GM12878 (cell line): ENCODE data around the gene TNFSF12. TPM values are rescaled to one million over a fixed set of nuclear protein-coding genes. Genes with fewer than 3 reads are reported as not detected.
A peak's percentile ranks its signal among the peaks of the same experiment; 100 is the strongest.

Source experiments
- BHLHE40 ChIP-seq, 2 experiments: fragments of 450-650 bp in 1 of 2; IDR thresholded peaks; 2 replicates each; pipeline ENCODE4 v1.6.1; 2011 to 2017; ENCODE audit warnings: low read depth in 2 of 2, borderline replicate concordance in 1 of 2, improper control_type of control experiment in 1 of 2, low read length in 1 of 2, mild to moderate bottlenecking in 1 of 2
- CBX3 ChIP-seq: fragments of 200-600 bp; sonication (generic); IDR thresholded peaks from 2 replicates; pipeline ENCODE4 v1.6.1; 2016; ENCODE audit warnings: low read depth, borderline replicate concordance
- CHD1 ChIP-seq: IDR thresholded peaks from 2 replicates; pipeline ENCODE4 v1.6.1; 2012; ENCODE audit warnings: low read depth, low read length, improper control_type of control experiment
- CHD2 ChIP-seq: IDR thresholded peaks from 2 replicates; pipeline ENCODE4 v1.6.1; 2011; ENCODE audit warnings: low read depth, low read length, improper control_type of control experiment, borderline replicate concordance
- CREB1 ChIP-seq: IDR thresholded peaks from 2 replicates; pipeline ENCODE4 v1.6.1; 2012; ENCODE audit warnings: low read depth, mild to moderate bottlenecking, inconsistent platforms
- EGR1 ChIP-seq, 2 experiments: IDR thresholded peaks; 1 replicate in 1 of 2; 2 replicates in 1 of 2; pipeline ENCODE4 v1.6.1; 2011 to 2012; ENCODE audit warnings: low read depth in 2 of 2, low read length in 2 of 2, borderline replicate concordance in 1 of 2, mild to moderate bottlenecking in 1 of 2, moderate library complexity in 1 of 2
- ETV6 ChIP-seq, 2 experiments: fragments of 450-650 bp in 1 of 2; IDR thresholded peaks in 1 of 2; conservative IDR thresholded peaks in 1 of 2; 2 replicates each; pipeline ENCODE4 v1.6.1; 2014; ENCODE audit warnings: antibody characterized with exemption in 1 of 2, borderline replicate concordance in 1 of 2, low read depth in 1 of 2, mild to moderate bottlenecking in 1 of 2, moderate library complexity in 1 of 2
- GATAD2B ChIP-seq: fragments of 450-650 bp; conservative IDR thresholded peaks from 2 replicates; pipeline ENCODE4 v1.6.1; 2017; ENCODE audit warnings: low read depth, mild to moderate bottlenecking, moderate library complexity
- HDGF ChIP-seq: fragments of 450-650 bp; IDR thresholded peaks from 2 replicates; pipeline ENCODE4 v1.6.1; 2016; ENCODE audit warnings: antibody characterized with exemption
- IRF5 ChIP-seq: fragments of 450-650 bp; IDR thresholded peaks from 2 replicates; pipeline ENCODE4 v1.6.1; 2017; ENCODE audit warnings: borderline replicate concordance
- JUNB ChIP-seq: IDR thresholded peaks from 2 replicates; pipeline ENCODE4 v1.6.1; 2016; ENCODE audit warnings: antibody characterized with exemption, mild to moderate bottlenecking
- MAX ChIP-seq: IDR thresholded peaks from 2 replicates; pipeline ENCODE4 v1.6.1; 2012; ENCODE audit warnings: low read depth, low read length, improper control_type of control experiment
- MYC ChIP-seq: IDR thresholded peaks from 2 replicates; pipeline ENCODE4 v1.6.1; 2011; ENCODE audit warnings: mild to moderate bottlenecking, low read length, moderate library complexity, inconsistent platforms; ENCODE audit not compliant: insufficient read depth, insufficient replicate concordance, insufficient read length, severe bottlenecking
- NBN ChIP-seq: fragments of 450-650 bp; IDR thresholded peaks from 2 replicates; pipeline ENCODE4 v1.6.1; 2016
- POLR2AphosphoS5 ChIP-seq: IDR thresholded peaks from 2 replicates; pipeline ENCODE4 v1.6.1; 2011; ENCODE audit warnings: mild to moderate bottlenecking, low read length, inconsistent platforms
- RAD21 ChIP-seq: IDR thresholded peaks from 2 replicates; pipeline ENCODE4 v1.6.1; 2011; ENCODE audit warnings: mild to moderate bottlenecking, low read depth, low read length, moderate library complexity; ENCODE audit not compliant: insufficient read depth
- RCOR1 ChIP-seq: conservative IDR thresholded peaks from 2 replicates; pipeline ENCODE4 v1.6.1; 2012; ENCODE audit warnings: low read depth, low read length, improper control_type of control experiment
- RELA ChIP-seq: fragments of 450-650 bp; IDR thresholded peaks from 2 replicates; pipeline ENCODE4 v1.8.0; 2014; ENCODE audit warnings: borderline replicate concordance; ENCODE audit not compliant: partially characterized antibody
- RELB ChIP-seq: fragments of 450-650 bp; IDR thresholded peaks from 2 replicates; pipeline ENCODE4 v1.6.1; 2017; ENCODE audit warnings: low read depth, mild to moderate bottlenecking, moderate library complexity
- SMAD1 ChIP-seq: fragments of 450-650 bp; IDR thresholded peaks from 2 replicates; pipeline ENCODE4 v1.6.1; 2018; ENCODE audit warnings: mild to moderate bottlenecking, low read depth; ENCODE audit not compliant: partially characterized antibody
- SMC3 ChIP-seq: IDR thresholded peaks from 2 replicates; pipeline ENCODE4 v1.6.1; 2011; ENCODE audit warnings: low read length, improper control_type of control experiment, borderline replicate concordance
- SPI1 ChIP-seq: IDR thresholded peaks from 2 replicates; pipeline ENCODE4 v1.6.1; 2011; ENCODE audit warnings: low read depth, mild to moderate bottlenecking, low read length, moderate library complexity, borderline replicate concordance; ENCODE audit not compliant: insufficient read depth
- SREBF2 ChIP-seq: IDR thresholded peaks from 2 replicates; pipeline ENCODE4 v1.6.1; 2012; ENCODE audit warnings: mild to moderate bottlenecking, low read length
- TCF12 ChIP-seq: IDR thresholded peaks from 2 replicates; pipeline ENCODE4 v1.6.1; 2011; ENCODE audit warnings: low read depth, mild to moderate bottlenecking, low read length
- USF2 ChIP-seq: IDR thresholded peaks from 2 replicates; pipeline ENCODE4 v1.6.1; 2011; ENCODE audit warnings: low read depth, low read length, improper control_type of control experiment, borderline replicate concordance
- YY1 ChIP-seq: IDR thresholded peaks from 2 replicates; pipeline ENCODE4 v1.6.1; 2011; ENCODE audit warnings: low read depth, mild to moderate bottlenecking, low read length
- ZNF217 ChIP-seq: fragments of 450-650 bp; IDR thresholded peaks from 2 replicates; pipeline ENCODE4 v1.6.1; 2017; ENCODE audit warnings: antibody characterized with exemption, mild to moderate bottlenecking
- ZZZ3 ChIP-seq: IDR thresholded peaks from 2 replicates; pipeline ENCODE4 v1.6.1; 2011; ENCODE audit warnings: low read depth; ENCODE audit not compliant: control insufficient read depth, insufficient read length
- polyA plus RNA-seq, 11 experiments: library from polyadenylated mRNA; depleted of rRNA in 4 of 11; unstranded in 6 of 11; stranded (reverse) in 5 of 11; fragments of >200 nt; fragmentation: Nextera tagmentation in 4 of 11; fragmentation: Illumina TruSeq in 1 of 11; extraction: Ambion mirVana in 4 of 11; extraction: Trizol in 1 of 11; gene quantifications; 1 replicate in 1 of 11; 2 replicates in 10 of 11; pipeline versions ENCODE4 v1.2.1 to v1.2.3, GENCODE V29; 2011 to 2016; ENCODE audit warnings: inconsistent platforms in 2 of 11, missing spikeins in 2 of 11, low read depth in 1 of 11
- total RNA-seq, 4 experiments: library from RNA; depleted of rRNA in 3 of 4; stranded (reverse); fragments of >200 nt in 3 of 4; fragmentation: Illumina TruSeq in 1 of 4; extraction: Trizol in 1 of 4; gene quantifications; 2 replicates each; pipeline versions ENCODE4 v1.2.1 to v1.2.3, GENCODE V29; 2013 to 2021

Gene TNFSF12
- total and polyA plus RNA-seq, 10 of the 15 experiments (the other 5 are each of a cell fraction or from before 2014, with no cell fraction given) = 0.32 to 7.0 (median 2.6) TPM

- TF ChIP-seq RELB (peak; percentile 46), TCF12 (0 out of 2 replicates have a peak, but pooled peaks have one; percentile 16), USF2 (no peak), SMAD1 (peak; percentile 17), RELA (peak; percentile 37), SMC3 (peak; percentile 76), CBX3 (no peak), CHD2 (no peak), MYC (no peak), CREB1 (no peak), ZZZ3 (no peak), HDGF (peak; percentile 97), RAD21 (peak; percentile 74), MAX (peak; percentile 9; the same call in 1 of the 2 replicates), EGR1 (IDR thresholded peaks at IDR 0.05; ENCODE audit: borderline replicate concordance in 1 of 2, low read depth in 2 of 2, low read length in 2 of 2) (no peak), JUNB (no peak), SPI1 (no peak), BHLHE40 (IDR thresholded peaks at IDR 0.05; ENCODE audit: borderline replicate concordance in 1 of 2, low read depth in 2 of 2, low read length in 1 of 2) (peak in 1 of 2 experiments; percentile 28; a peak in 1 of 4 replicates), NBN (peak; percentile 82; the same call in 1 of the 2 replicates), POLR2AphosphoS5 (no peak), RCOR1 (no peak), IRF5 (no peak), ETV6 (conservative IDR thresholded peaks at IDR 0.05 in 1 of 2, IDR thresholded peaks at IDR 0.05 in 1 of 2; ENCODE audit: borderline replicate concordance in 1 of 2, low read depth in 1 of 2) (no peak), GATAD2B (peak; percentile 2; the same call in 1 of the 2 replicates), ZNF217 (no peak), YY1 (peak; percentile 74), CHD1 (no peak), SREBF2 (0 out of 2 replicates have a peak, but pooled peaks have one; percentile 12)
Measured at GRCh38 chr17:7561028-7561575, 12.2 kb downstream of the TNFSF12 start (continued).
